NCI-H345 treated with DMSO at 0.1 percent for 48 hours (cell line): ENCODE measurements around the gene ASB5.
"Not testable (repeated sequence)": the region's sequence is repeated elsewhere in the genome, so short reads cannot be mapped to it uniquely, and the experiment has no call there.

Experiments
- DNase-seq: peaks from one replicate; lab custom pipeline; 2025; ENCODE audit not compliant: unreplicated experiment; lab: John Stamatoyannopoulos, UW

ASB5 gene

DNA sequence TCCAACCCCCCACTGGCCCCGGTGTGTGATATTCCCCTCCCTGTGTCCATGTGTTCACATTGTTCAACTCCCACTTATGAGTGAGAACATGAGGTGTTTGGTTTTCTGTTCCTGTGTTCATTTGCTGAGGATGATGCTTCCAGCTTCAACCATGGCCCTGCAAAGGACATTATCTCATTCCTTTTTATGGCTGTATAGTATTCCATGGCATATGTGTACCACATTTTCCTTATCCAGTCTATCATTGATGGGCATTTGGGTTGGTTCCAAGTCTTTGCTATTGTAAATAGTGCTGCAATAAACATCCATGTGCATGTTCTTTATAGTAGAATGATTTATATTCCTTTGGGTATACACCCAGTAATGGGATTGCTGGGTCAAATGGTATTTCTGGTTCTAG is 10.5 kb upstream of the ASB5 start:
- not testable (repeated sequence) for DNase-seq

- peak; percentile 10 for DNase-seq
Measured at GRCh38 chr4:176277162-176277904, 8.3 kb upstream of the ASB5 start.

- DNase-seq, result no peak
Measured at GRCh38 chr4:176276710-176277109, 7.7 kb upstream of the ASB5 start.

DNA sequence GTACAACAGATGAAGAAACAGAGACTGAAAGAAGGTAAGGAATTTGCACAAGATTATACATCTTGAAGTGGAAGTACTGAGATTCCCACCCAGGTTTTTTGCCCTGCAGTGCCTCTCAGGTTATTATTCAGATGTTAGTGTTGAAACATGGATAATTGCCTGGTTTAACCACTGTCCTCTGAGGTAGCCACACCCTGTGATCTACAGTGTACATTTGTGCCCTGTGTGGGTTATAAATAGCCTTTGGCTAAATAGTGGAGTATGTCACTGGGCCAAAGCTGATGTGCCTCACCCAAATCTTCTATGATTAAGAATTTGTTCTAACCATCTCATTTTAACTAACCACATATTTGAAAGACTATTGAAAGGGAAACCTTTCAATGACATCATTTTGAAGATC is 5.4 kb upstream of the ASB5 start:
- DNase-seq, result no peak

DNA sequence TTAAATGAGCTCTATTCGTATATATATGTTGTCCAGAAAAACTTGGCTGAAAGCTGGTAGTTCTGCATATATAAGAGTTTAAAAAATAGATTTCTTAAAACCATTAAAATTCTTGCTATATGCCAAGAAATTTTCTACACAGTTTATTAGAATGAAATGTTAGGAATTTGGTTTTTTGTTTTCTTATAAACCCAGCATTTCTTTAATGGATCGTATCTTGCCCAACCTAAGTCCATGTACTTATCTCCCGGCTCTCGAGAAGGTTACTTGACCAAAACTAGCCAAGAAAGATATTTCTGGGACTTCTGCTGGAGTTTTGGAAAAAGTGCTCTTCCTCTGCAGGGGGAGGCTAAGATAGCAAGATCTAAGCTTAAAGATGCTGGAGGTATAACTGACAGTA is 4.7 kb upstream of the ASB5 start:
- DNase-seq, result no peak

GRCh38 chr4:176272799-176273198 is 3.8 kb upstream of the ASB5 start:
- DNase-seq, result no peak

DNA sequence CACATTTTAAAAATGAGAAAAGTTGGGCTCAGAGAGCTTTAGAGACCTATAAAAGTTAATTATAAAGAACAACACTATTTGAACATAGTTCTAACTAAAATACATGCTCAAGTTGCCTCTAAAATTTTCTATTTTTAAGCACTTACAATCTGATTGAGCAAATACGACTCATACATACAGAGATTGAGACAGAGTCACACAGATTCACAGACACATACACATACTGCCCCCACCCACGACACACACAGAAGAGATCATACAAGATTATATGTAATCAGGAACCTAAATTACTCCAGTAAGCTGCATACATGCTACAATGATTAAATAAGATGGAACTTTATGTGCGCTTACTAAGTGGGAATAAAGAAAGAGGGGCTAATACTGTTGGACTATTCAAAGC is 2.7 kb upstream of the ASB5 start:
- no peak for DNase-seq

DNA sequence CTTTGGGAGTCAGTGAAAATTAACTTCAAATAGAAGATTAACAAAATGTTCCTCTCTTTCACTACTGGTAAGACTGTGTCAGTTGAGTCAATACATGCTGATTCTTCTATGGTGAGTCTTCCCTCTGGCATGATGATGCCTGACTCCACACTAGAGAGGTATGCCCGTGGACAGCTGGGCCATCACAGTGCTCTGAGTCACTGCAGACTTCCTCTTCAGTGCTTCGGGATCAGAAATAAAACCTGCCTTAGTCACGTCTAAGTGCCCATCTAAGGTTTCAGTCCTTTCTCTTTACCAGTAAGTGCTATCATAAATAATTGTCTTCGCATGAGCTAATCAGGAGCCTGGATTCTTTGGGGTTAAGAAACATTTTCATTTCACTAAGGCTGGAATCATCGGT is 1.6 kb upstream of the ASB5 start:
- DNase-seq, result no peak

DNA sequence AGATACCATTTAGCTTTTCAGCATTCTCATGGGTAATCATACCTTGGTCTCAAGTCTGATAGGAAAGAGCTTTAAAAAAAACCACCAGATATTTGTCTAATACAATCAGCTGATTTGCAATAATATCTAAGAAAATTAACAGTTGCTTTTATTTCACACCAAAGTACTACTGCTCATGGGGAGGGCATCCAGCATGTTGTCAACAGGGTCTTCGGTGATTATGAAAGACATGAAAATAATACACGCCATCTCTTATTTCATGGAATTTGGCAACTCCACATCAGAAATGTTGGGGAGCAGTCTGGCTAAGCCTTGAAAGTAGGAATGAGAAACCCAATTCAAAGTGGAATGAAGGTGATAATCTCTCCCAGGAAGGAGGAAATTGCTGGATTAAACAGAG is 3.0 kb downstream of the ASB5 start:
- no peak for DNase-seq

DNA sequence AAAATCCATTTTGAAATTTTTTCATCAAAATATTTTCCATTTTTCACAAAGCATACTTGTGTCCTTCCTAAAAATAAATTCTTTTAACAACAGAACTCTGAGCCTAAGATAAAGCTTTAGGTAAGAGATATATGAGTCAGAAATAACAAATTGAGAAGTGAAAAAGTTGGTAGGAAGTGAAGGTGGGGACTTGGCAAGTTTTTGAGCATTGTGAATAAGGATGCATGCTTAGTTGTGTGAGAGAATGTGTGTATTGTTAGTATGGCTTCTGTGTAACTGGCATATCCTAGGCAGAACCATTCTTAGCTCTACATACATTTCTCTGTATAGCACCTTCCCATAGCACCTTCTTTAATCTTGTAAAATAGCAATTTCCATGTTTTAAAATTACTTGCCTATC is 6.8 kb downstream of the ASB5 start:
- no peak for DNase-seq

DNA sequence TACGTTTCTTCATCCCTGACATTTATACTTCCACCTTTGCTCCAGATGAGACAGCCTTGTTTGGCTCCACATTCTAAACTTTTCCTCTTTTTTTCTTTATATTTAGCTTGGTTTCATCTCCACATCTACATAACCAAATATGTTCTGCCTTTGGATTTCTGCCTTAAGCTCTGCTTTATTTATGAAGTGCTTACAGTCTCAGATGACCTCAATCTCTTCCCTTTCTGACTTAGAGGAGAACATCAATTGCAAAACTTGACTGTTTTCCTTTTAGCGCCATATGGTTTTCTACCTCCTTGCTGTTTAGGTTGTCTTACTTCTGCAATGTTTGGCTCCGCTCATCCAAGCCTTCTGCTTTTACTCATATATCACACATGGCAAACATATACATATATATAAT is 7.5 kb downstream of the ASB5 start:
- no peak for DNase-seq

DNA sequence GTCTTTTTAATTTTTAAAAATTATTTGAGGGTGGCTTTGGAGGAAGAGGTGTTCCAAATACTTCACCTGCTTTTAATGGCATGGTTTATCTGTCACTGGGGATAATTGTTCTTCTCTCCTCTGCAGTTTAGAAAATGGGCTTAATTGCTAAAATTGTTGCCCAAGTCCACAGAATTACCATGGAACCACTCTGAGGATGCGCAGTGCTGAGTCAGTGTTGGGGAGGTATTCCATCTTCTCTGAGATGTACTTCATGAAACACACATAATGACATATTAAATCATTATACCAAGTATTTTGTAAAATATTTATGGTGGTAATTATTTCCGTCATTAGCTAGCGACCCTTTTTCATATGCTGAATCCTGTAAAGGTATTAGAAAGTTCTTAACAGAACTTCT is 8.0 kb downstream of the ASB5 start:
- no peak for DNase-seq

DNA sequence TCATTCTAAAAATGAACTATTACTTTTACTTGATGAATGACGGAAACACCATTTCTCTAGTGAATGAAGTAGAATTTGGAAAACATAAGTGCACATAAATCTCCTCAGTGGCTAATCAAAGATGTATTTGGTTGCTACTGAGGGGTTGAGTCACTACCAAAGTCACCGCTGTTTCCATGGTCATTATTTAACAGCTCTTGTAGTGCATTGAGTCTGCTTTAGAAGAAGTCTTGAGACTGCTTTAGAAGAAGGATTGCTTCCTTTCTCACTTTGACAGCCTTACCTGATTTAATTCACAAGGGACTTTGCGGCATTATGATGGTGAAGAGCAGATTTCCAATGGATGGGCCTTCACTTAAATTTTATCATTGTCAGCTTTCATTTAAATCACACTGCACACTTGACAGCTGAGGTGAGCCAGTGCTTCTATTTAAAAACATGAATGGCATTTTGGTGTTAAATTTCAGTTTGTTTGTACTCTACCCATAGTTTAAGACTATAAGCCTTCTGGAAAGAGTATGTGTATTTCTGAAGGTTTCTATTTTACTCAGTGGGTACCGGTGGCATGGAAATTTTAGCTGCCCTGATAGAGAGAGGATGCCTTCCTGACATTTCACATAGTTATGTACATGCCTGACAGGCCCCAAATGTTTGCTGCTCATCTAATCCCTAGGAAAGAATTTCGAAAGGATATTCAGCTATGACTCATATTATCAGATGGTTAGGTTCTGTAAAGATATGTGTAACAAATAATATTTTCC is 9.5 kb downstream of the ASB5 start:
- no peak for DNase-seq

GRCh38 chr4:176258135-176258534 is 10.9 kb downstream of the ASB5 start:
- no peak for DNase-seq

GRCh38 chr4:176256921-176257320 is 12.1 kb downstream of the ASB5 start:
- DNase-seq, result no peak

- no peak for DNase-seq
Measured at GRCh38 chr4:176242764-176243347, 26.2 kb downstream of the ASB5 start.

DNA sequence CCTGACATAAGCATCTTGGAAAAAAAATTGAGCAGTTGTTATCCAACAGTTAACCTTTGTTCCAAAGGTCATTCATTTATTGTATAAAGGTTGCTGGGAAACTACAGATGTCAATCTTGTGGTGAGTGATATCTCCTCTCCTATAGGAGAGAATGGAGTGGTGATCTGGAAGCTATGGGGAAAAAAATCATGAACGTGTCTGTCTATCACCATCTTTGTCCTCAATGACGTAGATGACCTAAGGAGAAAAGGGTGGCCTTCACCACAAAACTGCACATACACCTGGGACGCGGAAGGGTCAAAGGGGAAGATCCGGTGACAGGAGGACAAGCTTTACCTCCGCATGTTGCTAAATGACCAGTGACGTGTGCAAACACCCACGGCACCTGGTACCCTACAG is 27.3 kb downstream of the ASB5 start:
- no peak for DNase-seq

DNA sequence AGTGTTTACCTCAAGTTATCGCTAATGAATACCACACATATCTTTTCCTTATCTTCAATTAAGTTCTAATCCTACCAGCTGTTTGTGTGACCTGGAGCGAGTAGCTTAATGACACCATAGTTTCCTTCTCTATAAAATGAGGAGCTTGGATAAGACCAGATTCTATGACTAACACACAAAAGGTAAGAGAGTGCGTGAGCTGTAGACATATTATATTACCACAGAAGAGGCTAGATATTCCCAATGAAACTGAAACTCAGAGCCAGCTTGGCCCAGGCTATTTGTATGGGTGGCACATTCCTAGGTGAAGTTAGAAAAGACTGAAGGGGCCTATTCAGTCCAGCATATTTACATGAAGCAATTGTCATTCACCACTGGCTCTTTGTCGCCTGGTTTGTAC is 30.2 kb downstream of the ASB5 start:
- DNase-seq, result no peak

- DNase-seq, result no peak
Measured at GRCh38 chr4:176238157-176238610, 30.8 kb downstream of the ASB5 start.

DNA sequence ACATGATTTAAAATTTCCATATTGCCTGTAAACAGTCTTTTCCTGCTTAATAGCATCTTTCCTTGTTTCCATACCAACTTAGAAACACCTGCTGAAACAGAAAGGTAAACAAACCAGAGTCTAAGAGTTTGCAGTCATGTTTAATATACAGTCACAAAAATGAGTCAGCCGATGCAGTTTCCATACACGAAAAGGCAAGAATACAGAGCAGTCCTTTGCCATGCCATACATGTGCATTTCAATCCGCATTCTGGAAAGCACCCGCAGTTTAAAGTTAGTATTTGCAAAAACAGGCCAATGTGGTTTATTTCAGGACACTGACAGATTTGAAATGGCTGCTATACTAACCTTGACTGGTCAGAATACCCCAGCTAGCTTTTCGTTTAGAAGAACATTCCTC is 32.1 kb downstream of the ASB5 start:
- DNase-seq, result no peak

DNA sequence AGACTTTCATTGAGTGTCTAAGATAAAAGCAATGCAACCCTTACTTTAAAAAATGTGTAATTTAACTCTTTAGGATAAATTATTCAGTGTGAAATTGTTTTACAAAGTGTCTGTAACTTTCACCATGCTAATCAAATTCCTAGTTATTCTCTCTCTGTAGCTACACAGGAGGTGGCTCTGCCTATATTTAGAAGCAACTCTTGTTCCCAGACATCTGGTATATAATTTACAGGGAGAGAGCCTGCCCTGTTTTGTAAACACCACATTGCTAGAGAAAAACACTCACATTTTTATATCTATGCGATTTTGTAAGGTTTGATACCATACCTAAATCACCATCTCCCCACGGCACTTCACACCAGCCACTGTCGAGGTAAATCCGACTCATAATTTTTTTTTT is 38.2 kb downstream of the ASB5 start:
- DNase-seq, result no peak

- DNase-seq, result no peak
Measured at GRCh38 chr4:176229645-176230044, 39.4 kb downstream of the ASB5 start.
